Naive thymus-derived CD4-positive, alpha-beta T cell (primary cell): ENCODE measurements around the gene SPNS1. TPM values are rescaled to one million over a fixed set of nuclear protein-coding genes. Genes with fewer than 3 reads are reported as not detected.

Experiments used
- ATAC-seq: fragments of 150-1000 bp; cut with Tn5 transposase; 2 replicates; pipeline ENCODE4 v1.10.0; 2021; ENCODE audit warnings: mild to moderate bottlenecking, moderate library complexity
- CTCF ChIA-PET: fragments of 350-600 bp; sonication (Branson Sonifier 250); formaldehyde crosslinking; loops from one replicate; lab custom pipeline; 2021; ENCODE audit warnings: antibody characterized with exemption; lab: Charles Lee
- POLR2A ChIA-PET: fragments of 350-600 bp; sonication (Branson Sonifier 250); formaldehyde crosslinking; loops from one replicate; lab custom pipeline; 2021; ENCODE audit warnings: antibody characterized with exemption, inconsistent platforms; lab: Charles Lee
- DNase-seq, 9 donors: peaks; one replicate each; pipeline versions ENCODE4 v3.0.0 to v3.0.0-alpha.2; 2020 to 2022; ENCODE audit warnings: mixed read lengths in 1 of 9
- H3K27ac ChIP-seq: one replicate; pipeline ENCODE4 v1.7.0; 2013; ENCODE audit warnings: mild to moderate bottlenecking, low read depth, low read length, moderate library complexity
- H3K27me3 ChIP-seq, 2 donors: one replicate each; pipeline ENCODE4 v1.7.0; 2013; ENCODE audit warnings: low read length in 2 of 2, mild to moderate bottlenecking in 2 of 2, moderate library complexity in 2 of 2; ENCODE audit not compliant: control insufficient read depth in 2 of 2, insufficient read depth in 2 of 2
- H3K36me3 ChIP-seq, 3 experiments: 1 replicate in 2 of 3; 2 replicates in 1 of 3; pipeline ENCODE4 v1.7.0; 2013; ENCODE audit warnings: low read length in 3 of 3, mild to moderate bottlenecking in 3 of 3, moderate library complexity in 1 of 3; ENCODE audit not compliant: insufficient read depth in 3 of 3, control insufficient read depth in 2 of 3
- H3K4me1 ChIP-seq, 2 donors: one replicate each; pipeline ENCODE4 v1.7.0; 2013; ENCODE audit warnings: low read length in 2 of 2, mild to moderate bottlenecking in 2 of 2, moderate library complexity in 1 of 2; ENCODE audit not compliant: control insufficient read depth in 2 of 2, insufficient read depth in 2 of 2
- H3K4me3 ChIP-seq: 2 replicates; pipeline ENCODE4 v1.7.0; 2013; ENCODE audit warnings: mild to moderate bottlenecking, low read length
- H3K9me3 ChIP-seq, 3 experiments: 1 replicate in 2 of 3; 2 replicates in 1 of 3; pipeline ENCODE4 v1.7.0; 2013; ENCODE audit warnings: low read length in 3 of 3; ENCODE audit not compliant: control insufficient read depth in 2 of 3
- H3K27ac Mint-ChIP-seq, 9 donors: one replicate each; pipeline ENCODE4 v1.8.0; 2020 to 2022; ENCODE audit warnings: mixed read lengths in 9 of 9, mild to moderate bottlenecking in 8 of 9, moderate library complexity in 5 of 9, inconsistent platforms in 2 of 9
- H3K27me3 Mint-ChIP-seq, 5 donors: one replicate each; pipeline ENCODE4 v1.8.0; 2021 to 2022; ENCODE audit warnings: mixed read lengths in 5 of 5, mild to moderate bottlenecking in 1 of 5
- H3K36me3 Mint-ChIP-seq, 5 donors: one replicate each; pipeline ENCODE4 v1.8.0; 2020 to 2022; ENCODE audit warnings: mixed read lengths in 5 of 5, mild to moderate bottlenecking in 3 of 5, inconsistent platforms in 1 of 5
- H3K4me1 Mint-ChIP-seq, 7 donors: one replicate each; pipeline ENCODE4 v1.8.0; 2020 to 2022; ENCODE audit warnings: mixed read lengths in 7 of 7, mild to moderate bottlenecking in 3 of 7, inconsistent platforms in 1 of 7
- H3K4me3 Mint-ChIP-seq, 10 donors: one replicate each; pipeline ENCODE4 v1.8.0; 2020 to 2022; ENCODE audit warnings: mild to moderate bottlenecking in 10 of 10, mixed read lengths in 10 of 10, moderate library complexity in 6 of 10, inconsistent platforms in 2 of 10
- H3K9me3 Mint-ChIP-seq, 11 donors: one replicate each; pipeline ENCODE4 v1.8.0; 2020 to 2022; ENCODE audit warnings: mixed read lengths in 11 of 11, mild to moderate bottlenecking in 4 of 11, inconsistent platforms in 1 of 11, moderate library complexity in 1 of 11
- intact Hi-C, 2 donors: fragments of 100-400 bp; cut with micrococcal nuclease; formaldehyde crosslinking; loops; one replicate each; pipeline ENCODE4 v1.15.1; 2023
- polyA plus RNA-seq, 2 donors: library from polyadenylated mRNA; unstranded; fragments of 300-500 nt; fragmentation: Illumina TruSeq; gene quantifications; one replicate each; pipeline ENCODE4 v1.2.3, GENCODE V29; 2021
- total RNA-seq, 6 experiments: library from RNA in 5 of 6; stranded (reverse) in 5 of 6; gene quantifications; 1 replicate in 5 of 6; 2 replicates in 1 of 6; pipeline ENCODE4 v1.2.3 and lab custom pipeline; 2021 to 2026

The SPNS1 gene
- total and polyA plus RNA-seq, 7 experiments from 2014 or later = 22.6 to 47.0 (median 40.4) TPM

- Histone ChIP-seq H3K4me3 (no peak overlapping the region), H3K27ac (peak overlapping the region; percentile 46), H3K4me1 (peaks cover 27 to 56% of the 10 kb centered on the region in 2 donors), H3K9me3 (no peaks in the 10 kb centered on the region), H3K27me3 (no peaks in the 10 kb centered on the region), H3K36me3 (no peaks in the 10 kb centered on the region)
- ChIA-PET CTCF (interaction anchor here (0.5 to 1.2 kb wide), 2 partner anchors 18 to 39 kb away, joined by 3 to 6 read pairs; no protein-coding TSS in a partner anchor), POLR2A (interaction anchor here (1.0 to 9.4 kb wide), 9 partner anchors 10 to 48 kb away, joined by 3 to 140 read pairs (median 4); partner anchors contain the start of gene LAT)
- no peaks in the 10 kb centered on the region for H3K36me3 Mint-ChIP-seq
- peaks cover 0 to 1% (median 0%) of the 10 kb centered on the region in 11 donors for H3K9me3 Mint-ChIP-seq
- peaks cover 36 to 83% (median 62%) of the 10 kb centered on the region in 7 donors for H3K4me1 Mint-ChIP-seq
- intact Hi-C loops = loop anchor here in 1 of 2 donors (2.0 kb wide), 1 partner anchor 50 kb away; the partner anchor contains the start of gene SPNS1
- H3K4me3 Mint-ChIP-seq = peak overlapping the region in 9 of 10 donors; percentile 40 to 80 (median 71)
- peak overlapping the region; percentile 4 to 96 (median 93) for H3K27ac Mint-ChIP-seq
- H3K27me3 Mint-ChIP-seq = no peaks in the 10 kb centered on the region
- ATAC-seq (peak; percentile 32), DNase-seq (peak in 5 of 9 donors; percentile 24 to 49 (median 38))
Observed at GRCh38 chr16:29025218-29025617, 50.6 kb downstream of the SPNS1 start.

GRCh38 chr16:29025735-29026134 lies 51.2 kb downstream of the SPNS1 start:
- peak overlapping the region in 7 of 10 donors; percentile 64 to 80 (median 72) for H3K4me3 Mint-ChIP-seq
- no peak for ATAC-seq
- no peak overlapping the region for H3K4me3 ChIP-seq
- intact Hi-C loops = loop anchor here in 1 of 2 donors (2.0 kb wide), 1 partner anchor 51 kb away; the partner anchor contains the start of gene SPNS1
- no peaks in the 10 kb centered on the region for H3K36me3 ChIP-seq
- H3K27me3 ChIP-seq = no peaks in the 10 kb centered on the region
- peaks cover 31 to 83% (median 64%) of the 10 kb centered on the region in 7 donors for H3K4me1 Mint-ChIP-seq
- peak overlapping the region; percentile 46 for H3K27ac ChIP-seq
- H3K9me3 Mint-ChIP-seq = peaks cover 0 to 1% (median 0%) of the 10 kb centered on the region in 11 donors
- H3K36me3 Mint-ChIP-seq = no peaks in the 10 kb centered on the region
- ChIA-PET POLR2A (interaction anchor here (1.0 to 9.4 kb wide), 8 partner anchors 10 to 48 kb away, joined by 3 to 140 read pairs (median 6); partner anchors contain the start of gene LAT), CTCF (interaction anchor here (0.5 to 1.2 kb wide), 2 partner anchors 18 to 39 kb away, joined by 3 to 6 read pairs; no protein-coding TSS in a partner anchor)
- peaks cover 27 to 51% of the 10 kb centered on the region in 2 donors for H3K4me1 ChIP-seq
- no peaks in the 10 kb centered on the region for H3K9me3 ChIP-seq
- DNase-seq = no peak
- peak overlapping the region; percentile 4 to 96 (median 93) for H3K27ac Mint-ChIP-seq
- no peaks in the 10 kb centered on the region for H3K27me3 Mint-ChIP-seq

GRCh38 chr16:29028457-29029167 lies 54.0 kb downstream of the SPNS1 start:
- Histone ChIP-seq H3K4me1 (peaks cover 22 to 38% of the 10 kb centered on the region in 2 donors), H3K27me3 (no peaks in the 10 kb centered on the region), H3K4me3 (peak overlapping the region; percentile 34), H3K9me3 (no peaks in the 10 kb centered on the region), H3K27ac (no peak overlapping the region), H3K36me3 (no peaks in the 10 kb centered on the region)
- DNase-seq (no peak), ATAC-seq (no peak)
- ChIA-PET POLR2A (interaction anchor here (0.8 to 2.9 kb wide), 10 partner anchors 9 to 74 kb away, joined by 3 to 28 read pairs (median 4); partner anchors contain the start of genes LAT and SPNS1), CTCF (interaction anchor here (0.7 to 1.2 kb wide), 2 partner anchors 39 to 52 kb away, joined by 3 read pairs; no protein-coding TSS in a partner anchor)
- no peaks in the 10 kb centered on the region for H3K36me3 Mint-ChIP-seq
- peaks cover 0 to 1% (median 0%) of the 10 kb centered on the region in 11 donors for H3K9me3 Mint-ChIP-seq
- no peaks in the 10 kb centered on the region for H3K27me3 Mint-ChIP-seq
- H3K4me3 Mint-ChIP-seq = peak overlapping the region in 4 of 10 donors; percentile 25 to 62 (median 45)
- intact Hi-C loops = no loop called here
- peak overlapping the region in 8 of 9 donors; percentile 49 to 90 (median 63) for H3K27ac Mint-ChIP-seq
- peaks cover 19 to 54% (median 47%) of the 10 kb centered on the region in 7 donors for H3K4me1 Mint-ChIP-seq

GRCh38 chr16:29029168-29029994 lies 54.8 kb downstream of the SPNS1 start:
- DNase-seq (peak in 2 of 9 donors; percentile 58 to 85), ATAC-seq (peak; percentile 66)
- Histone ChIP-seq H3K36me3 (no peaks in the 10 kb centered on the region), H3K27me3 (no peaks in the 10 kb centered on the region), H3K27ac (no peak overlapping the region), H3K4me3 (peak overlapping the region; percentile 34), H3K4me1 (peaks cover 14 to 30% of the 10 kb centered on the region in 2 donors), H3K9me3 (no peaks in the 10 kb centered on the region)
- Mint-ChIP-seq H3K27me3 (no peaks in the 10 kb centered on the region), H3K9me3 (peaks cover 0 to 1% (median 0%) of the 10 kb centered on the region in 11 donors), H3K27ac (peak overlapping the region in 8 of 9 donors; percentile 38 to 90 (median 63)), H3K4me3 (peak overlapping the region in 6 of 10 donors; percentile 17 to 46 (median 38)), H3K4me1 (peaks cover 12 to 46% (median 39%) of the 10 kb centered on the region in 7 donors), H3K36me3 (no peaks in the 10 kb centered on the region)
- intact Hi-C loops = no loop called here
- ChIA-PET CTCF (interaction anchor here (1.2 to 1.5 kb wide), 2 partner anchors 9 to 52 kb away, joined by 3 to 4 read pairs; no protein-coding TSS in a partner anchor), POLR2A (interaction anchor here (0.8 to 2.9 kb wide), 10 partner anchors 8 to 75 kb away, joined by 3 to 28 read pairs (median 4); partner anchors contain the start of genes LAT and SPNS1)

GRCh38 chr16:29030086-29030840 lies 55.7 kb downstream of the SPNS1 start:
- no peaks in the 10 kb centered on the region for H3K36me3 Mint-ChIP-seq
- ATAC-seq (no peak), DNase-seq (no peak)
- peaks cover 13 to 23% of the 10 kb centered on the region in 2 donors for H3K4me1 ChIP-seq
- H3K4me3 ChIP-seq = no peak overlapping the region
- peak overlapping the region in 6 of 9 donors; percentile 28 to 56 (median 50) for H3K27ac Mint-ChIP-seq
- no peaks in the 10 kb centered on the region for H3K9me3 ChIP-seq
- H3K4me1 Mint-ChIP-seq = peaks cover 7 to 37% (median 30%) of the 10 kb centered on the region in 7 donors
- peaks cover 0 to 1% (median 0%) of the 10 kb centered on the region in 11 donors for H3K9me3 Mint-ChIP-seq
- no peak overlapping the region for H3K27ac ChIP-seq
- no peaks in the 10 kb centered on the region for H3K27me3 Mint-ChIP-seq
- no peaks in the 10 kb centered on the region for H3K27me3 ChIP-seq
- POLR2A ChIA-PET = interaction anchor here (1.3 to 2.9 kb wide), 4 partner anchors 9 to 44 kb away, joined by 3 to 28 read pairs (median 9); partner anchors contain the start of gene LAT
- CTCF ChIA-PET = interaction anchor here (0.6 to 1.5 kb wide), 2 partner anchors 10 to 724 kb away, joined by 4 to 5 read pairs; no protein-coding TSS in a partner anchor
- intact Hi-C loops = no loop called here
- no peaks in the 10 kb centered on the region for H3K36me3 ChIP-seq
- no peak overlapping the region for H3K4me3 Mint-ChIP-seq
